ENCODE data around the gene FIP1L1.

DNA sequence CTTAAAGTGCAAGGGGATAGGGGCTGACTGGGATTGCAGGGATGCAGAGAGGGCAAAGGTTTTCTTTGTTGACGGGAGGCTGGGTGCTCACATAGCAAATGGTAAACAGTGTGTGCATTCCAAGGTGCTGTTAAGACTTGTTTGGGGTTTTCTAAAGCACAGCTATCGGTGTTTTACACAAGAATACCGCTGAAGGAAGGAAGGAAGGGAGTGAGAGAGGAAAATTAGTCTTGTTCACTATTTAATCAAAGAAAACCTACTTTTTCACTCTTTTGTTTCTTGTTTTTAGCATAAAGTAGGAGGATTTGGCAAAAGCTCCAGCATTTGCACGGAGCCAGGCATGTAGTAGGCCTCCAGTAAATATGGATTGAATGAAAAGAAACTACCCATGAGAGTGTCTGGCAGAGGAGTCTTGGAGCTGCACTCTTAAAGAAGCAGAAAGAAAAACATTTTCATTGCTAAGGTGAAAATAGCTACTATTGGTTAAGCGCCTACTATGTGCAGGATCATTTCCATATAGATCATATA, 99.7 kb downstream of the FIP1L1 start:
- TF ChIP-seq, protein P1, sequence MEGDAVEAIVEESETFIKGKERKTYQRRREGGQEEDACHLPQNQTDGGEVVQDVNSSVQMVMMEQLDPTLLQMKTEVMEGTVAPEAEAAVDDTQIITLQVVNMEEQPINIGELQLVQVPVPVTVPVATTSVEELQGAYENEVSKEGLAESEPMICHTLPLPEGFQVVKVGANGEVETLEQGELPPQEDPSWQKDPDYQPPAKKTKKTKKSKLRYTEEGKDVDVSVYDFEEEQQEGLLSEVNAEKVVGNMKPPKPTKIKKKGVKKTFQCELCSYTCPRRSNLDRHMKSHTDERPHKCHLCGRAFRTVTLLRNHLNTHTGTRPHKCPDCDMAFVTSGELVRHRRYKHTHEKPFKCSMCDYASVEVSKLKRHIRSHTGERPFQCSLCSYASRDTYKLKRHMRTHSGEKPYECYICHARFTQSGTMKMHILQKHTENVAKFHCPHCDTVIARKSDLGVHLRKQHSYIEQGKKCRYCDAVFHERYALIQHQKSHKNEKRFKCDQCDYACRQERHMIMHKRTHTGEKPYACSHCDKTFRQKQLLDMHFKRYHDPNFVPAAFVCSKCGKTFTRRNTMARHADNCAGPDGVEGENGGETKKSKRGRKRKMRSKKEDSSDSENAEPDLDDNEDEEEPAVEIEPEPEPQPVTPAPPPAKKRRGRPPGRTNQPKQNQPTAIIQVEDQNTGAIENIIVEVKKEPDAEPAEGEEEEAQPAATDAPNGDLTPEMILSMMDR (IDR thresholded peaks at IDR 0.05 in 2 of 3, conservative IDR thresholded peaks at IDR 0.05 in 1 of 3; ENCODE audit: control insufficient read depth in 2 of 3, extremely low read depth in 1 of 3, insufficient read depth in 1 of 3, low read depth in 3 of 3, low read length in 3 of 3) = no peak
- TF ChIP-seq NR2C2 (IDR thresholded peaks at IDR 0.05; ENCODE audit: borderline replicate concordance, control insufficient read depth, insufficient read length, low read depth) = no peak
- TF ChIP-seq, protein P2, sequence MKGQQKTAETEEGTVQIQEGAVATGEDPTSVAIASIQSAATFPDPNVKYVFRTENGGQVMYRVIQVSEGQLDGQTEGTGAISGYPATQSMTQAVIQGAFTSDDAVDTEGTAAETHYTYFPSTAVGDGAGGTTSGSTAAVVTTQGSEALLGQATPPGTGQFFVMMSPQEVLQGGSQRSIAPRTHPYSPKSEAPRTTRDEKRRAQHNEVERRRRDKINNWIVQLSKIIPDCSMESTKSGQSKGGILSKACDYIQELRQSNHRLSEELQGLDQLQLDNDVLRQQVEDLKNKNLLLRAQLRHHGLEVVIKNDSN (IDR thresholded peaks at IDR 0.05; ENCODE audit: borderline replicate concordance, extremely low read length, insufficient read depth, low read depth, low read length) = no peak
- TF ChIP-seq CREB1 (IDR thresholded peaks at IDR 0.05; ENCODE audit: low read depth) = no peak

Measured in GM12878 (cell line).